PC-9 (cell line): Measurements from ENCODE around the gene CBX7. TPM values are rescaled to one million over a fixed set of nuclear protein-coding genes. Genes with fewer than 3 reads are reported as not detected.

Experiments
- BruUV-seq: library from RNA; stranded (reverse); fragments of 400-500 nt; replicated peaks from 2 replicates; lab custom pipeline; 2021; lab: Mats Ljungman, UMichigan
- CTCF ChIA-PET: fragments of 300-600 bp; sonication (Branson Sonifier 250); formaldehyde crosslinking; loops from one replicate; lab custom pipeline; 2022; ENCODE audit warnings: antibody characterized with exemption; lab: Charles Lee
- POLR2A ChIA-PET: fragments of 300-600 bp; sonication (Branson Sonifier 250); formaldehyde crosslinking; loops from one replicate; lab custom pipeline; 2022; ENCODE audit warnings: antibody characterized with exemption; ENCODE audit not compliant: unreplicated experiment; lab: Charles Lee
- DNase-seq, 2 experiments: peaks; one replicate each; pipeline versions ENCODE4 v3.0.0 to v3.0.0-alpha.2; 2015 to 2022; ENCODE audit warnings: mixed read lengths in 1 of 2
- H2AFZ ChIP-seq: fragments of 200-600 bp; sonication (generic); 2 replicates; pipeline ENCODE4 v1.8.1; 2017; ENCODE audit warnings: antibody characterized with exemption
- H3F3A ChIP-seq: fragments of 200-600 bp; sonication (generic); 2 replicates; pipeline ENCODE4 v1.8.1; 2017; ENCODE audit warnings: antibody characterized with exemption, mild to moderate bottlenecking, low read depth; ENCODE audit not compliant: insufficient read depth
- H3K27ac ChIP-seq: fragments of 200-600 bp; sonication (generic); 2 replicates; pipeline ENCODE4 v1.6.1; 2016; ENCODE audit warnings: mixed run types
- H3K27me3 ChIP-seq: fragments of 200-600 bp; sonication (generic); 2 replicates; pipeline ENCODE4 v1.6.1; 2016; ENCODE audit warnings: low read depth, mixed run types; ENCODE audit not compliant: insufficient read depth
- H3K36me3 ChIP-seq: fragments of 200-600 bp; sonication (generic); 2 replicates; pipeline ENCODE4 v1.6.1; 2016; ENCODE audit warnings: low read depth, mixed run types
- H3K4me1 ChIP-seq: fragments of 200-600 bp; sonication (generic); replicated peaks from 2 replicates; pipeline ENCODE4 v1.6.1; 2016; ENCODE audit warnings: mixed run types; ENCODE audit not compliant: insufficient read depth
- H3K4me2 ChIP-seq: fragments of 200-600 bp; sonication (generic); 2 replicates; pipeline ENCODE4 v1.6.1; 2017; ENCODE audit warnings: mixed run types
- H3K4me3 ChIP-seq: fragments of 200-600 bp; sonication (generic); 2 replicates; pipeline ENCODE4 v1.6.1; 2016; ENCODE audit warnings: mixed run types
- H3K79me2 ChIP-seq: fragments of 200-600 bp; sonication (generic); 2 replicates; pipeline ENCODE4 v1.6.1; 2017; ENCODE audit warnings: low read depth, mixed run types
- H3K9me2 ChIP-seq: fragments of 200-600 bp; sonication (generic); 2 replicates; pipeline ENCODE4 v1.8.1; 2017; ENCODE audit warnings: mild to moderate bottlenecking; ENCODE audit not compliant: insufficient read depth
- H3K9me3 ChIP-seq: fragments of 200-600 bp; sonication (generic); 2 replicates; pipeline ENCODE4 v1.8.1; 2016; ENCODE audit warnings: low read depth; ENCODE audit not compliant: insufficient read depth
- H4K20me1 ChIP-seq: fragments of 200-600 bp; sonication (generic); 2 replicates; pipeline ENCODE4 v1.8.1; 2017; ENCODE audit not compliant: insufficient read depth
- EZH2 ChIP-seq: fragments of 200-600 bp; sonication (generic); IDR thresholded peaks from 2 replicates; pipeline ENCODE4 v1.8.0; 2017; ENCODE audit warnings: antibody characterized with exemption, low read depth
- intact Hi-C: fragments of 100-400 bp; cut with micrococcal nuclease; formaldehyde crosslinking; loops from one replicate; pipeline ENCODE4 v1.10.0; 2022; ENCODE audit not compliant: unreplicated experiment
- total RNA-seq: library from RNA; stranded (reverse); gene quantifications from 2 replicates; pipeline ENCODE4 v1.2.3, GENCODE V29; 2021
- TF ChIP-seq, protein P1 (sequence below): fragments of 200-600 bp; sonication (generic); conservative IDR thresholded peaks from 2 replicates; pipeline ENCODE4 v1.6.1; 2017; ENCODE audit warnings: mixed run types, antibody characterized with exemption, mild to moderate bottlenecking, moderate library complexity

The CBX7 gene
- total RNA-seq, 1 experiment from 2014 or later = 29.1 TPM

GRCh38 chr22:39130152-39130704 is 22.3 kb downstream of the CBX7 start:
- TF ChIP-seq, protein P1, sequence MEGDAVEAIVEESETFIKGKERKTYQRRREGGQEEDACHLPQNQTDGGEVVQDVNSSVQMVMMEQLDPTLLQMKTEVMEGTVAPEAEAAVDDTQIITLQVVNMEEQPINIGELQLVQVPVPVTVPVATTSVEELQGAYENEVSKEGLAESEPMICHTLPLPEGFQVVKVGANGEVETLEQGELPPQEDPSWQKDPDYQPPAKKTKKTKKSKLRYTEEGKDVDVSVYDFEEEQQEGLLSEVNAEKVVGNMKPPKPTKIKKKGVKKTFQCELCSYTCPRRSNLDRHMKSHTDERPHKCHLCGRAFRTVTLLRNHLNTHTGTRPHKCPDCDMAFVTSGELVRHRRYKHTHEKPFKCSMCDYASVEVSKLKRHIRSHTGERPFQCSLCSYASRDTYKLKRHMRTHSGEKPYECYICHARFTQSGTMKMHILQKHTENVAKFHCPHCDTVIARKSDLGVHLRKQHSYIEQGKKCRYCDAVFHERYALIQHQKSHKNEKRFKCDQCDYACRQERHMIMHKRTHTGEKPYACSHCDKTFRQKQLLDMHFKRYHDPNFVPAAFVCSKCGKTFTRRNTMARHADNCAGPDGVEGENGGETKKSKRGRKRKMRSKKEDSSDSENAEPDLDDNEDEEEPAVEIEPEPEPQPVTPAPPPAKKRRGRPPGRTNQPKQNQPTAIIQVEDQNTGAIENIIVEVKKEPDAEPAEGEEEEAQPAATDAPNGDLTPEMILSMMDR = no peak
- TF ChIP-seq EZH2 = no peak
- ChIA-PET CTCF (interaction anchor here (0.7 kb wide), 1 partner anchor 399 kb away, joined by 4 read pairs; no protein-coding TSS in a partner anchor), POLR2A (no interaction called here)
- intact Hi-C loops = loop anchor here (10.0 kb wide), 1 partner anchor 1075 kb away; the partner anchor contains the start of gene PICK1
- no peaks in the 10 kb centered on the region for H3K9me3 ChIP-seq
- no peaks in the 10 kb centered on the region for H4K20me1 ChIP-seq
- H3K79me2 ChIP-seq = no peaks in the 10 kb centered on the region
- no peaks in the 10 kb centered on the region for H3K27me3 ChIP-seq
- no TSS peak for BruUV-seq
- H3K4me1 ChIP-seq = peaks cover 7% of the 10 kb centered on the region
- H2AFZ ChIP-seq = no peak overlapping the region
- no peaks in the 10 kb centered on the region for H3K36me3 ChIP-seq
- no peak overlapping the region for H3K4me2 ChIP-seq
- no peak overlapping the region for H3K4me3 ChIP-seq
- no peak for DNase-seq
- H3F3A ChIP-seq = peaks cover 1% of the 10 kb centered on the region; the same call in 1 of the 2 replicates
- H3K27ac ChIP-seq = no peak overlapping the region
- no peaks in the 10 kb centered on the region for H3K9me2 ChIP-seq

DNA sequence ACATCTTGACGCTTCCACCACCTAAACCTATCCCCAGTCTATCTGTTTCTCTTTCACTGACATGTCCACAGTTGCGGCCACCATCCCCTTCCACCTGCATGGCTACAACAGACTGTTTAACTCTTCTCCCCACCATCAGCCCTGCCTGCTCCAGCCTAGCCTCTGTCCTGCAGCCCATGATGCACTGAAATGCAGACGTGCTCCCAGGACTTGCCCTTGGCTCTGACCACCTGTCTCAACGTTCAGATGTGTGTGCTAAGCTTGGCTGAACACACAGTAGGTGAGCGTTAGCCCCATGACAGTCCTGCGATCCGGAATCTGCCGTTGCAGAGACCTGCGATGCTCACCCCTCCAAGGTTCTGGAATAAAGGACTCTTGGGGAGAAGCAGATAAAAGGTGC is 22.7 kb downstream of the CBX7 start:
- no peak overlapping the region for H3K4me3 ChIP-seq
- no peaks in the 10 kb centered on the region for H3K9me3 ChIP-seq
- intact Hi-C loops = loop anchor here (10.0 kb wide), 1 partner anchor 1075 kb away; the partner anchor contains the start of gene PICK1
- H2AFZ ChIP-seq = no peak overlapping the region
- H3K4me2 ChIP-seq = no peak overlapping the region
- H3K27ac ChIP-seq = no peak overlapping the region
- ChIA-PET CTCF (interaction anchor here (0.7 kb wide), 1 partner anchor 399 kb away, joined by 4 read pairs; no protein-coding TSS in a partner anchor), POLR2A (no interaction called here)
- no TSS peak for BruUV-seq
- no peaks in the 10 kb centered on the region for H3F3A ChIP-seq
- no peaks in the 10 kb centered on the region for H3K27me3 ChIP-seq
- H3K4me1 ChIP-seq = peaks cover 7% of the 10 kb centered on the region
- DNase-seq = no peak
- no peaks in the 10 kb centered on the region for H3K79me2 ChIP-seq
- TF ChIP-seq, protein P1 = no peak
- TF ChIP-seq EZH2 = no peak
- no peaks in the 10 kb centered on the region for H3K36me3 ChIP-seq
- H3K9me2 ChIP-seq = no peaks in the 10 kb centered on the region
- H4K20me1 ChIP-seq = no peaks in the 10 kb centered on the region

GRCh38 chr22:39129081-39129480 is 23.4 kb downstream of the CBX7 start:
- Histone ChIP-seq H3K27me3 (no peaks in the 10 kb centered on the region), H3F3A (0 out of 2 replicates have a peak, but pooled peaks cover 3% of the 10 kb centered on the region), H3K4me2 (no peak overlapping the region), H3K79me2 (no peaks in the 10 kb centered on the region), H3K4me1 (peaks cover 7% of the 10 kb centered on the region), H3K9me3 (no peaks in the 10 kb centered on the region), H3K9me2 (no peaks in the 10 kb centered on the region), H3K4me3 (no peak overlapping the region), H4K20me1 (no peaks in the 10 kb centered on the region), H3K36me3 (no peaks in the 10 kb centered on the region), H2AFZ (no peak overlapping the region), H3K27ac (no peak overlapping the region)
- TF ChIP-seq EZH2 = no peak
- TF ChIP-seq, protein P1 = no peak
- DNase-seq = no peak
- CTCF ChIA-PET = interaction anchor here (0.7 kb wide), 1 partner anchor 23 kb away, joined by 7 read pairs; no protein-coding TSS in a partner anchor
- POLR2A ChIA-PET = no interaction called here
- BruUV-seq = no TSS peak
- intact Hi-C loops = no loop called here
